PFSK-1 (cell line): ENCODE measurements around the gene ELF2.

ENCODE experiments used
- FOXP2 ChIP-seq: optimal IDR thresholded peaks from 2 replicates; pipeline ENCODE3; 2011; ENCODE audit warnings: borderline replicate concordance, control low read depth, inconsistent platforms; ENCODE audit not compliant: insufficient read depth; ENCODE audit errors: extremely low read length, extremely low read depth
- POLR2AphosphoS5 ChIP-seq: IDR thresholded peaks from 2 replicates; pipeline ENCODE4 v1.6.1; 2012; ENCODE audit warnings: low read depth, mild to moderate bottlenecking, control low read depth, low read length, moderate library complexity
- REST ChIP-seq, 2 experiments: IDR thresholded peaks; 2 replicates each; pipeline versions ENCODE4 v1.6.1 to v1.8.0; 2011 to 2012; ENCODE audit warnings: low read depth in 2 of 2, low read length in 2 of 2, control low read depth in 1 of 2, inconsistent platforms in 1 of 2, mild to moderate bottlenecking in 1 of 2, moderate library complexity in 1 of 2; ENCODE audit not compliant: insufficient read depth in 1 of 2
- SIN3A ChIP-seq: IDR thresholded peaks from 2 replicates; pipeline ENCODE4 v1.6.1; 2012; ENCODE audit warnings: mild to moderate bottlenecking, low read length, moderate library complexity, borderline replicate concordance; ENCODE audit not compliant: insufficient read depth
- TAF1 ChIP-seq: IDR thresholded peaks from 2 replicates; pipeline ENCODE4 v1.6.1; 2012; ENCODE audit warnings: low read length, control low read depth, borderline replicate concordance; ENCODE audit not compliant: insufficient read depth

Gene ELF2

GRCh38 chr4:139053909-139054308, 123.1 kb downstream of the ELF2 start:
- TF ChIP-seq POLR2AphosphoS5 (no peak), SIN3A (no peak)

GRCh38 chr4:139050446-139050845, 126.6 kb downstream of the ELF2 start:
- no peak for TF ChIP-seq FOXP2
- no peak for TF ChIP-seq TAF1
- no peak for TF ChIP-seq REST (IDR thresholded peaks at IDR 0.05; ENCODE audit: insufficient read depth in 1 of 2, low read depth in 2 of 2, low read length in 2 of 2)
- no peak for TF ChIP-seq SIN3A
- TF ChIP-seq POLR2AphosphoS5, result no peak

- TF ChIP-seq SIN3A (no peak), TAF1 (no peak), FOXP2 (no peak), REST (IDR thresholded peaks at IDR 0.05; ENCODE audit: insufficient read depth in 1 of 2, low read depth in 2 of 2, low read length in 2 of 2) (no peak), POLR2AphosphoS5 (no peak)
These were observed 129.0 kb downstream of the ELF2 start for GRCh38 chr4:139048026-139048425.

GRCh38 chr4:139044291-139044690, 132.7 kb downstream of the ELF2 start:
- no peak for TF ChIP-seq REST (IDR thresholded peaks at IDR 0.05; ENCODE audit: insufficient read depth in 1 of 2, low read depth in 2 of 2, low read length in 2 of 2)
- TF ChIP-seq POLR2AphosphoS5, result no peak
- TF ChIP-seq TAF1, result no peak
- no peak for TF ChIP-seq FOXP2
- no peak for TF ChIP-seq SIN3A

GRCh38 chr4:139042981-139043460, 134.0 kb downstream of the ELF2 start:
- TF ChIP-seq POLR2AphosphoS5, result no peak
- TF ChIP-seq FOXP2, result no peak
- no peak for TF ChIP-seq SIN3A
- no peak for TF ChIP-seq REST (IDR thresholded peaks at IDR 0.05; ENCODE audit: insufficient read depth in 1 of 2, low read depth in 2 of 2, low read length in 2 of 2)
- no peak for TF ChIP-seq TAF1

- TF ChIP-seq REST (IDR thresholded peaks at IDR 0.05; ENCODE audit: insufficient read depth in 1 of 2, low read depth in 2 of 2, low read length in 2 of 2) (no peak), SIN3A (no peak), POLR2AphosphoS5 (no peak), TAF1 (no peak), FOXP2 (no peak)
These were observed 138.1 kb downstream of the ELF2 start for GRCh38 chr4:139038874-139039443.
